Calu3 (cell line): Measurements from ENCODE around the gene CELF4. TPM values are rescaled to one million over a fixed set of nuclear protein-coding genes. Genes with fewer than 3 reads are reported as not detected.

ENCODE experiments used
- BruUV-seq: library from RNA; stranded (reverse); fragments of 400-500 nt; replicated peaks from 2 replicates; lab custom pipeline; 2021; lab: Mats Ljungman, UMichigan
- CTCF ChIA-PET: fragments of 300-600 bp; sonication (Branson Sonifier 250); formaldehyde crosslinking; loops from one replicate; lab custom pipeline; 2022; ENCODE audit warnings: antibody characterized with exemption; lab: Charles Lee
- DNase-seq: peaks from one replicate; pipeline ENCODE4 v3.0.0; 2022
- H3K27ac Mint-ChIP-seq: one replicate; pipeline ENCODE4 v1.8.0; 2022; ENCODE audit warnings: mixed read lengths; ENCODE audit not compliant: unreplicated experiment
- H3K27me3 Mint-ChIP-seq: one replicate; pipeline ENCODE4 v1.8.0; 2022; ENCODE audit warnings: mixed read lengths; ENCODE audit not compliant: unreplicated experiment
- H3K36me3 Mint-ChIP-seq: one replicate; pipeline ENCODE4 v1.8.0; 2022; ENCODE audit warnings: mild to moderate bottlenecking, moderate library complexity, mixed read lengths; ENCODE audit not compliant: insufficient read depth, unreplicated experiment
- H3K4me1 Mint-ChIP-seq: one replicate; pipeline ENCODE4 v1.8.0; 2022; ENCODE audit warnings: mild to moderate bottlenecking, low read depth, mixed read lengths; ENCODE audit not compliant: unreplicated experiment
- H3K4me3 Mint-ChIP-seq: one replicate; pipeline ENCODE4 v1.8.0; 2022; ENCODE audit warnings: mild to moderate bottlenecking, low read depth, moderate library complexity, mixed read lengths; ENCODE audit not compliant: unreplicated experiment
- H3K9me3 Mint-ChIP-seq: one replicate; pipeline ENCODE4 v1.8.0; 2022; ENCODE audit warnings: low read depth, mixed read lengths; ENCODE audit not compliant: unreplicated experiment
- intact Hi-C: fragments of 100-400 bp; cut with micrococcal nuclease; formaldehyde crosslinking; loops from one replicate; pipeline ENCODE4 v1.10.0; 2022; ENCODE audit not compliant: unreplicated experiment
- total RNA-seq: library from RNA; stranded (reverse); gene quantifications from 2 replicates; pipeline ENCODE4 v1.2.3, GENCODE V29; 2022
- TF ChIP-seq, protein P1 (sequence below): fragments of 200-600 bp; IDR thresholded peaks from one replicate; pipeline ENCODE4 v1.8.0; 2022; ENCODE audit warnings: antibody characterized with exemption; ENCODE audit not compliant: unreplicated experiment

The CELF4 gene
- total RNA-seq, 1 experiment from 2014 or later: 7.8 TPM

DNA sequence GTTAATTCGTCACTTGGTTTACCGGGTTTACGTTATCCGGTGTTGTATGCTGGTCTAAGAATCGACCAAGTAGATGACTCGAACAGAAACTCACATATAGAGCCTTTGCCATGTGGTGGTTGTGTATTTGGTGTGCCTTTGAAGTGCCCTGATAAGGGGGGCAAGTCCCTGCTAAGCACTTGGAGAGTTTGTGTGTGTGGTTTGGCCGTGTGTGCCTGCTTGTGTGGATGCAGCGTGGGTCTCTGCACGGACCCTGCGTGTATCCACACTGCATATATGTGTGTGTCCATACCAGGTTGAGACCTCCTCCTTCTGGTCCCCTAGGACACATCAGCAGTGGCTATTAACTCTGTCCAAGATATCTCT, 2.4 kb upstream of the CELF4 start:
- H3K27ac Mint-ChIP-seq: no peak overlapping the region
- intact Hi-C loops: no loop called here
- H3K9me3 Mint-ChIP-seq: no peaks in the 10 kb centered on the region
- peaks cover 24% of the 10 kb centered on the region for H3K36me3 Mint-ChIP-seq
- DNase-seq: no peak
- peaks cover 78% of the 10 kb centered on the region for H3K27me3 Mint-ChIP-seq
- BruUV-seq: no TSS peak
- TF ChIP-seq, protein P1, sequence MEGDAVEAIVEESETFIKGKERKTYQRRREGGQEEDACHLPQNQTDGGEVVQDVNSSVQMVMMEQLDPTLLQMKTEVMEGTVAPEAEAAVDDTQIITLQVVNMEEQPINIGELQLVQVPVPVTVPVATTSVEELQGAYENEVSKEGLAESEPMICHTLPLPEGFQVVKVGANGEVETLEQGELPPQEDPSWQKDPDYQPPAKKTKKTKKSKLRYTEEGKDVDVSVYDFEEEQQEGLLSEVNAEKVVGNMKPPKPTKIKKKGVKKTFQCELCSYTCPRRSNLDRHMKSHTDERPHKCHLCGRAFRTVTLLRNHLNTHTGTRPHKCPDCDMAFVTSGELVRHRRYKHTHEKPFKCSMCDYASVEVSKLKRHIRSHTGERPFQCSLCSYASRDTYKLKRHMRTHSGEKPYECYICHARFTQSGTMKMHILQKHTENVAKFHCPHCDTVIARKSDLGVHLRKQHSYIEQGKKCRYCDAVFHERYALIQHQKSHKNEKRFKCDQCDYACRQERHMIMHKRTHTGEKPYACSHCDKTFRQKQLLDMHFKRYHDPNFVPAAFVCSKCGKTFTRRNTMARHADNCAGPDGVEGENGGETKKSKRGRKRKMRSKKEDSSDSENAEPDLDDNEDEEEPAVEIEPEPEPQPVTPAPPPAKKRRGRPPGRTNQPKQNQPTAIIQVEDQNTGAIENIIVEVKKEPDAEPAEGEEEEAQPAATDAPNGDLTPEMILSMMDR: no peak
- H3K4me1 Mint-ChIP-seq: peaks cover 9% of the 10 kb centered on the region
- H3K4me3 Mint-ChIP-seq: no peak overlapping the region
- CTCF ChIA-PET: no interaction called here

DNA sequence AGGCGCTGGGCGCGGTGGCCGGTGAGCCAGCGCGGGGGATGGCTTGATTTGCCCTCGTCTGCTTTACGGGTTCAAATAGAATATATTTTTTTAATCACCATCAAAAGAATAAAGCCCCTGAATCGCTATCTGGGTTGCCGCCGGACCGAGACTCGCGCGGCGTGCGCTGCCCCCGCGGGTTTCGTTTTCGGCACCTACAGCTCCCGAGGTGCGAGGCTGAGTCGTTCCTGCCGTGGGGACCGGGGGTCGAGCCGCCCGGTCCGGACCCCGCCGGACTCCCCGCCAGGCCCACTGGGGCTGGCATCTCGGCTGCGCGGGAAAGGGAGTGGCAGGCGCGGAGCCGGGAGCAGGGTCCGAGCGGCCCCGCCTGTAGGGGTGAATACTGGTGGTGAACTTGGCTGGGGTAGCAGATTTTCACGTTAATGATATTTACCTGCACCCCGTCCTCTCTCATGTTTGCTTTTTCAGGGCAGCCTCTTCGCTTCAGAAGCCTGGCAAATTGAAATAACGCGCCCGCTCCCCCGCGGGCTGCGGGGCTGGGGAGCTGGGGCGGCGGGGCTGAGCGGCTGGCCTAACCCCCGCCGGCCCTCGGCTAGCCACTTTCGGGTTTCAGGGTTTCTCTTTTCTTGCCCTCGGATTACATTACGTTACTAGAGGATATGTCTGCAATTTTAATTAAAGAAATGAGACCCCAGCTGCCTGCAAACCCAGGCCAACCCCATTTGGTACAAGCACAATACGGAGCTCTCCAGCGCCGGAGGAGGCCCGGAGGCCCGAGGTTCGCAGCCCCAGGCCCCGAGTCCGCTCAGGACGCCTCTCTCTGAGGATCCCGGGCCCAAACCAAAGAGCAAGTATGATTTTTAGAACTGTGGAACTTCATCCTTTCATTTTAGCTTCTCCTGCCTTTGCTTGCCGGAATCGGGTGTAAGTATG, 1.7 kb upstream of the CELF4 start:
- TF ChIP-seq, protein P1: no peak
- CTCF ChIA-PET: interaction anchor here (0.6 kb wide), 1 partner anchor 88 kb away, joined by 4 read pairs; no protein-coding TSS in a partner anchor
- peaks cover 9% of the 10 kb centered on the region for H3K4me1 Mint-ChIP-seq
- peaks cover 84% of the 10 kb centered on the region for H3K27me3 Mint-ChIP-seq
- H3K27ac Mint-ChIP-seq: no peak overlapping the region
- no peaks in the 10 kb centered on the region for H3K9me3 Mint-ChIP-seq
- intact Hi-C loops: no loop called here
- DNase-seq: no peak
- peak overlapping the region; percentile 77 for H3K4me3 Mint-ChIP-seq
- no TSS peak for BruUV-seq
- peaks cover 24% of the 10 kb centered on the region for H3K36me3 Mint-ChIP-seq

DNA sequence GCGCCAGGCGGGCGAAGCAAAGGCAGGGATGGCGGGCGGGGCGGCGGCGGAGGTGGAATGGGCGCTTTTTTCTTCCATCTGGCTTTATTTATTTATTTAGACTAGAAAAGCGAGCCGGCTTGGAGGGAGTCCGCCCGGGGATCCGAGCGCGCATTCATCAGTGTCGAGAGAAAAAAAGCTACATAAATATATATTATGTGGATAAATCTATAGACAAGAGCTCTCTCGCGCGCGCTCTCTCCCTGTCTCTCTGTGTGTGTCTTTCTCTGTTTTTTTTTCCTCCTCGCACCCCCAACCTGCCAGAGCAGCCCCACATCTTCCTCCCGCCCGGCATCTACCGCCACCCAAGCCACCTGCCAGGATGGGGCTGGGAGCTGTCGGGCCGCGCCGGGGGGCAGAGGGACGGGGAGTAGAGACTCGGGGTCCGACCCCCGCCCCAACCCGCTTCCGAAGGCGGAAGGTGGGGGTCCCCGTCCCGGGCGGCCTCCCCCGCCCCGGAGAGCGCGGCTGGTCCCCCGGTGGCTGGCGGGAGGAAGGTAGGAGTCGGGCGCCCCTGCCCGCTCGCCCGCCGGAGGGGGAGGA, 972 bp upstream of the CELF4 start:
- no peak for DNase-seq
- H3K9me3 Mint-ChIP-seq: no peaks in the 10 kb centered on the region

DNA sequence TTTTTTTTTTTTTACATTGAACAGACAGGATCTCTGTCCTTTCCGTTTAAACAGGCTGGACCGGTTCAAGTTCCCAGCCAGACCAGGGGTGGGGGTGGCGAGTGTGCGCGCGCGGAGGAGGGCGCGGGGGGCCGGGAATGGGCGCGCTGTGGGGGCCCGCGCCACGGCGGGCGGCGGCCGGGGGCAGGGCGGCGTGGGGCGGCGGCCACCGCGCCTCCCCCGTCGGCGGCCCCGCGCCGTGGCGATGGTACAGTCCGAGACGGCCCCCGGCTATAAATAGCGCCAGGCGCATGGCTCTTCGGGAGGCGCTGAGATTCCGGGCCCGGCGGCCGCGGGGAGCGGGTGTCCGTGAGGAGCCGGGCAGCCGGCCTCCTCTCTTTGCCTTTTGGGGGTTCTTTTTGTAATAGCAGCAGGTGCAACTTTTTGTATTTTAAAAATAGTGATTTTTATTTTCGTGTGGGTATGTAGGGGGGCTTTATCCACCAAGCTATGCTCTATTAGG, 430 bp upstream of the CELF4 start:
- CTCF ChIA-PET: no interaction called here
- Mint-ChIP-seq H3K36me3 (peaks cover 24% of the 10 kb centered on the region), H3K4me3 (peak overlapping the region; percentile 77), H3K9me3 (no peaks in the 10 kb centered on the region), H3K27me3 (peaks cover 90% of the 10 kb centered on the region), H3K27ac (no peak overlapping the region), H3K4me1 (peaks cover 9% of the 10 kb centered on the region)
- BruUV-seq: no TSS peak
- DNase-seq: peak; percentile 62
- intact Hi-C loops: no loop called here
- TF ChIP-seq, protein P1: no peak

More for the DNA sequence above, 972 bp upstream of the CELF4 start:
- TF ChIP-seq, protein P1: no peak
- Mint-ChIP-seq H3K4me1 (peaks cover 9% of the 10 kb centered on the region), H3K27ac (no peak overlapping the region), H3K4me3 (peak overlapping the region; percentile 77), H3K27me3 (peaks cover 90% of the 10 kb centered on the region), H3K36me3 (peaks cover 24% of the 10 kb centered on the region)
- CTCF ChIA-PET: no interaction called here
- BruUV-seq: no TSS peak
- intact Hi-C loops: no loop called here
